Iris pigment epithelial cell (primary cell): Measurements from ENCODE around the gene ELAPOR2.
"Not testable (repeated sequence)": the region's sequence is repeated elsewhere in the genome, so short reads cannot be mapped to it uniquely, and the experiment has no call there.

Experiments
- DNase-seq: peaks from one replicate; pipeline ENCODE4 v3.0.0-alpha.2; 2011; ENCODE audit warnings: low read depth

Gene ELAPOR2, protein sequence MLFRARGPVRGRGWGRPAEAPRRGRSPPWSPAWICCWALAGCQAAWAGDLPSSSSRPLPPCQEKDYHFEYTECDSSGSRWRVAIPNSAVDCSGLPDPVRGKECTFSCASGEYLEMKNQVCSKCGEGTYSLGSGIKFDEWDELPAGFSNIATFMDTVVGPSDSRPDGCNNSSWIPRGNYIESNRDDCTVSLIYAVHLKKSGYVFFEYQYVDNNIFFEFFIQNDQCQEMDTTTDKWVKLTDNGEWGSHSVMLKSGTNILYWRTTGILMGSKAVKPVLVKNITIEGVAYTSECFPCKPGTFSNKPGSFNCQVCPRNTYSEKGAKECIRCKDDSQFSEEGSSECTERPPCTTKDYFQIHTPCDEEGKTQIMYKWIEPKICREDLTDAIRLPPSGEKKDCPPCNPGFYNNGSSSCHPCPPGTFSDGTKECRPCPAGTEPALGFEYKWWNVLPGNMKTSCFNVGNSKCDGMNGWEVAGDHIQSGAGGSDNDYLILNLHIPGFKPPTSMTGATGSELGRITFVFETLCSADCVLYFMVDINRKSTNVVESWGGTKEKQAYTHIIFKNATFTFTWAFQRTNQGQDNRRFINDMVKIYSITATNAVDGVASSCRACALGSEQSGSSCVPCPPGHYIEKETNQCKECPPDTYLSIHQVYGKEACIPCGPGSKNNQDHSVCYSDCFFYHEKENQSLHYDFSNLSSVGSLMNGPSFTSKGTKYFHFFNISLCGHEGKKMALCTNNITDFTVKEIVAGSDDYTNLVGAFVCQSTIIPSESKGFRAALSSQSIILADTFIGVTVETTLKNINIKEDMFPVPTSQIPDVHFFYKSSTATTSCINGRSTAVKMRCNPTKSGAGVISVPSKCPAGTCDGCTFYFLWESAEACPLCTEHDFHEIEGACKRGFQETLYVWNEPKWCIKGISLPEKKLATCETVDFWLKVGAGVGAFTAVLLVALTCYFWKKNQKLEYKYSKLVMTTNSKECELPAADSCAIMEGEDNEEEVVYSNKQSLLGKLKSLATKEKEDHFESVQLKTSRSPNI

DNA sequence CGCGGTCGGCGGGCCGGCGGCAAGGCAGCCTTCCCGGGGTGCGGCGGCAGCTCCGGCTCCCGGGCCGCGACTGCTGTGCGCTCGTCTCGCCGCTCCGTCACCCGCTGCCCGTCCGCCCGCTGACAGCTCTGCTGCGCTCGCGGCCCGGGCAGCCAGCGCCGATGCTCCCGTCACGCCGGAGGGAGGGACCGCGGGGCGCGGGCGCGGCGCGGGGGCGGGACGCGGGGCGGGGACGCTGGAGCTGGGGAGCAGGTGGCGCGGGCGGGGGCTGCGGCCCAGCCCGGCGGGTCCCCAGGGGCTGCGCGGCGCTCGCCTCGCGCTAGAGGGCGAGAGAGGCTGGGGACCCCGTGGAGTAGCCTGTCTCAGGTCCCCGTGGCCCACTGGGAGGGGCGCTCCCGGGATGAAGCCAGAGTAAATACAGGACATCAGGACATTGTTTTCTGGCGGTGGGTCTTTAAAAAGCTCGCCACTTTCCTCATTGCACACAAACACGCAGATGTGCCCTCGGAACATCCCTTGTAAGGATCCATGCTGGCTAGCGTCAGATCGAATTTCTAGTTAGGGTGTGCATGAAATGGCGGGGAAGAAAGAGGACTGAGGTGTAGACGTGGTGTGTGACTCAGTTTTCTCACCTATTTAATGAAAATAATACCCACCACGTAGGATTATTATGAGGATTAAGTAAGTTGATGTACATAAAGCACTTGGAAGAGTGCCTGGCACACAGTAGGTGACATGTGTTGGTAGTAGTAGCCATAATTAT, at the start of gene ELAPOR2:
ELAPOR2 (minus strand) TSS at position 130 of the 763 bp plus-strand sequence. CDS start 141 bp downstream, outside the sequence.
- peak; percentile 17 for DNase-seq

DNA sequence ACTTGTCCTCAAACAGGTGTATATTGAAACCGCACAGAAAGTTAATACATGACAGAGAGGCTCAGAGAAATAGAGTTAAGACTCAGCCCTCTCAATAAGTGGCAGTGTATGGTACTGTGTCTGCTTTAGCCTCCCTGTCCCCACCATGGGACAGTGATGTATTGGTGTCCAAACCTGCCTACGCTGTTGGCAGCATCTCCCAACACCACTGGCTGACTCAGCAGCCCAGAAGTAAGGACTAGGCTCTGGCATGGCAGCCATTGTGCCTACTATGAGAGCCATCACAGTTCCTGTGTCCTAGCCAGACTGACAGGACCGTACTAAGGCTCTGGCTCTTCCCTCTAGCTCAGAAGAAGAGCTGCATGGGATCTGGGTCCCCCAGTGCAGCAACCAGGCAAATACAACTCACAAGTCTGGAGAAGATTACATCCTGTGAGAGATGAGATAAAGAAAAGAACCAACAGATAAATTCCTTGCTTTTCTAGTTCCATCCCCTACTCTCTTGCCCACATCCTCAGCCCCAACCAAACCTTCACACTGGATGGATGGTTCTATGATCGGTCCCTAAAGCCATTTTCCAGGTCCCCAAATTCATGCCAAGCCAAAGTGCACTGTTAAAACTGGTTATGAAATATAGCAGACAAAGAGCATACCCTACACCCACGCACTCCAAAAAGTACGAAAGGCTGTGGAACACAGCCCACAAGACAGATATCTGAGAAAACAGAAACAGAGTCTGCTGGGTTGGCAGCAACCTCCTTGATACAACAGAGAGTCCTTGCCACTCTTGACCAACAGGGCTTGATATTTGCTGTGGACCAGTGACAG, 48.7 kb upstream of the ELAPOR2 start:
- no peak for DNase-seq

DNA sequence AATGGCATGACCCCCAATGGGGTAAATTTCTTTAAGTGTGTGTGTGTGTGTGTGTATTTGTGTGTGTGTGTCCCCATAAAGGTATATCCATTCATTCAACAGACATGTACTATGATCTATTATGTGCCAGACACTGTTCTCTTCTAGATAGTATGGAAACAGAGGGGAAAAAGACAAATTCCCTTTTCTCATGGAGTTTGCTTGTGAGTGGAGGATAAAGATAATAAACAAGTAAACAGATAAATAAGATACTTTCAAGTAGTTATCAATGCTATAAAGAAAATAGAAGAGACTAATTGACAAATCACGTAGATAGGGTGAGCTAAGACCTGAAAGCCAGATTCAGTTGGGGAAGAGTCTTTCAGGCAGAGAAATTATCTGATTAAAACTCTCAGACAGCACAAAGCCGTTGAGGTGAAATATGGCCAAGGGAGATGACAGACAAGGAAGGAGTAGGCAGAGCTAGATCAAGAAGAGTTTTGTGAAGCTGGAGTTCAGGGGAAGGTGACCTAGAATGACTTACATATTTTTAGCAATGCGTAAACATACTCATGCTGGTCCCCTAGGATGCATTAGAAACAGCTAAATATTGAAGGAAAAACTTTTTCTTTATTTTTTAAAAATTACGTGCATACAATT, 47.6 kb upstream of the ELAPOR2 start:
- DNase-seq, result no peak

DNA sequence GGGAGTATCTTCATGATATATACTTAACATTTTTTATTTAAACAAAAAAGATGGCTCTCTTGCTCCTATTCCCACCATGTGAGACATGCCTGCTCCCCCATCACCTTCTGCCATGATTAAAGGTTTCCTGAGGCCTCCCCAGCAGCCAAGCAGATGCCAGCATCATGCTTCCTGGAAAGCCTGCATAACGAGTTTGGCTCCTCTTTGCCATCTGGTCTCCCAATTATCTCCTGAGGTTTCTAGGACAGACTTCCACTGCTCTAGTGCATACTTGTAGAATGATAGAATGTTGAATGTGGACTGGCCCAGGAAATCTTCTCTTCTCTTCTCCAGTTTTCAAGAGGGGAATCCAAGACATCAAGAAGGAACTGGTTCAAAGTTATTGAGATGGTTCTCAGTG, 45.9 kb upstream of the ELAPOR2 start:
- no peak for DNase-seq

DNA sequence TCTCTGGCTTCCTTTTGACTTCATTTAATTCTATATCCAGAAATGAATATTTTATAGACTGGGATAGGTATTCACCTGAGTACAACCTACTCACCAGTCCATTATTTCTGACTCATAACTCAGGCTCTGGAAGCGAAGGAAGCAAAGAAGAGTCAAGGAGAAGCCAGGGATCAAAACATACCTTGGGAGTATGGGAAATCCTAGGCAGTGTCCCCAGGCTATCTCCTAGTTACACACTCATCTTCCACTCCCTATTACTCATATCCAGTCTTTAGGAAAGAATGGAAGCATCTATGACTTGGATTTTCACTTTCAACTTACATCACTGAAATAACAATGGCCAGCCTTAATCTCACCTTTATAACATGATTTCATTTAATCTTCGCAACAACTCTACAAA, 40.9 kb upstream of the ELAPOR2 start:
- DNase-seq, result no peak

DNA sequence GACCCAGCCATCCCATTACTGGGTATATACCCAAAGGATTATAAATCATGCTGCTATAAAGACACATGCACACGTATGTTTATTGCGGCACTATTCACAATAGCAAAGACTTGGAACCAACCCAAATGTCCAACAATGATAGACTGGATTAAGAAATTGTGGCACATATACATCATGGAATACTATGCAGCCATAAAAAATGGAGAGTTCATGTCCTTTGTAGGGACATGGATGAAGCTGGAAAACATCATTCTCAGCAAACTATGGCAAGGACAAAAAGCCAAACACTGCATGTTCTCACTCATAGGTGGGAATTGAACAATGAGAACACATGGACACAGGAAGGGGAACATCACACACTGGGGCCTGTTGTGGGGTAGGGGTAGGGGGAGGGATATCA, 37.9 kb upstream of the ELAPOR2 start:
- DNase-seq, result not testable (repeated sequence)

DNA sequence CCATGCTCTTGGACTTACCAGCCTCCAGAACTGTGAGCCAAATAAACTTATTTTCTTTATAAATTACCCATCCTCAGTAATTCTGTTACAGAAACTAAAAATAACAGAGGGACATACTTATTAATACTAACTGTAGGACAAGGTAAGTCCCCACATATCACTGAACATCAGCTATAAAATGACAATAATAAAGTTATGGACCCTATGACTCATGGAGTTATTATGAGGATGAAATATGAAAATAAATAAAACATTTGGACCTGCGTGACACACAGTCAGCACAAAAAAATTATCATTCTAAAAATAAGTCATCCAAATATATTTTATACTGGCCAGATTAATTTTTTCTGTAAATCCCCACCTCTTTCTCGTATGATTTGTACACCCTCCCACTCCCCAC, 34.9 kb upstream of the ELAPOR2 start:
- no peak for DNase-seq

DNA sequence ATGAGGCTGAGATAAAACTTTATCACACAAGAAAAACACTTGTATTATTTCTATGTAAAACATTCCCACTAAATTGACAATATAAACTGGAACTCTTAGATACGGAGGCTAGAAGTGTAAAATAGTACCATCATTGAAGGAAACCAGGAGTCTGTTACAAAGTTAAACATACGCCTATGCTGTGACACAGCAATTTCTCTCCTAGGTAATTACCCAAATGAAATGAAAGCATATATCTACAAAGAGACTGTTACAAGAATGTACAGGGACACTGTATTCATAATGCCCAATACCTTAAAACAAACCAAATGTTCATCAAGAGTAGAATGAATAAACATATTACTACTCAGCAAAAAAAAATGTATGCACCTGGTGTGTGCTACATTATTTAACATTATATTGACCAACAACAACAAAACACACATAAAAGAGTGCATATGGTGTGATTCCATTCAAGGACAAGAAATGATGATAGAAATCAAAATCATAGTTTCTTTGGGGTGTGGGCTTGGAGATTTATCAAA, 33.2 kb upstream of the ELAPOR2 start:
- no peak for DNase-seq

DNA sequence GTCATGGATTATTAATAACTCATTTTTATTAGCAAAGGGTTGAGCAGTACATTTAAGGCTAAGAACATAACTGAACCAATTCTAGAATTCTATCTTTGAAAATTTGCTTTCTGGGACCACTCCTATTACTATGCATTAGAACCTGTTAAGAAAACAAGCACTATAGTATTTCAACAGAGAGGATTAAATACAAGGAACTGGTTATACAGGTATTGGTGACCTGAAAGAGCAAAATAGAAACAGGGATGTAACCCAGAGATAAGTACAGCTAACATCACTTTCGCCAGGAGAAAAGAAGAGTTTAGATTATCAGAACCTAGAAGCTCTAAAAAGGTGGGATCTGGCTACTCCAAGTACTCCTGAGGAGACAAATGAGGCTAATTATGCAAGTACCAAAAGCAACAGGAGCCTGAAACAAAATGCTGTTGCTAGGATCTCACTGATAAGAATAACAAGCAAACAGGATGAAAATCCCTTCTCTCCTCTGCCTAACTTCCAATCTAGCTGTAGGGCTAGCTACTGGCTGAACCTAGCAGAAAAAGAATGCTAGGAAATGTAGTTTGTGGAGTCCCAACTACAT, 32.1 kb upstream of the ELAPOR2 start:
- no peak for DNase-seq

DNA sequence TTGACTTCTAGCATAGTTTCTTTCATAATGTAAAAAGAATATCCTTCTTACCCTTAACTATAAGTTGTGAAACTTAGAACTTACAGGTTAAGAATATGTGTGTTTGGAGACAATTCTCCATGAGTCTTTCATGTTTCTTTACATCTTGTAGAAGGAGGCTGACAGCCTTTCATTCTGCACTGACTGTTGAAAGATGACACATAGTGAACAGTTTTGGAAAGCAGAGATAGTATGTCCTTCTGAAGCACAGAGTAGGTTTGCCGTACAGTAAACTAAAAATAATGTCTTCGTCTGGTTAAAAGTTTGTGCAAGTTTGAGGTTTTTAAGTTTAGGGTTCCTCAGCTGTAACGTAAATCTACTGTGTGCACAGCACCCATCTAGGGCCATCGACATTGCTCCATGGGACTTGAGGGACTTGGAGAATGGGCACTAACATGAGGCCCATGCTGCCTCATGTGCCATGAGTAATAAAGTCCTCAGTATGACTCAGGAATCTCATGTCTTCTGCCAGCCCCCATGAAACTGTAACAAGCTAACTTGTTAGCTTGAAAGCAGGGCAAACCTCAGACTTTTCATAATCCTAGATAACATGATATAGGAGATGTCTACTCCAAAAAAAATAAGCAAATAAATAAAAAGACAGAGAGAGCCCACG, 24.5 kb upstream of the ELAPOR2 start:
- DNase-seq, result peak; percentile 7

DNA sequence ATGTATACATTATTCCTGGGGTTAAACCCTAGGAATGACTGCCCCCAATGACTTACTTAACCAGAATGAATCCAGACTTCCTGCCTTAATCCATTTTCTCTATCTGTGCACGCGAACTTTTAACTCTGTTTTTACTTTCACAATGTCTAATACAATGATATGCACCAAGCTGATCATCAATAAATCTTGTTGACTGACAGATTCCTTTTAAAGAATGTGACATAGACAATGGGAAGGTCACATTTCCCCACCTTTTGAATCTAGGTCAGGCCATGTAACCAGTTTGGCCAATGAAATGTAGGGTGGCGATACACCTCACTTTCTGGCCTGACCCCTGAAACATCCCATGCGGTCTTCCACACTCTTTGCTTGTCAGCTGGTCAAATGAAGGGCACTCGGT, 23.2 kb upstream of the ELAPOR2 start:
- DNase-seq, result no peak

DNA sequence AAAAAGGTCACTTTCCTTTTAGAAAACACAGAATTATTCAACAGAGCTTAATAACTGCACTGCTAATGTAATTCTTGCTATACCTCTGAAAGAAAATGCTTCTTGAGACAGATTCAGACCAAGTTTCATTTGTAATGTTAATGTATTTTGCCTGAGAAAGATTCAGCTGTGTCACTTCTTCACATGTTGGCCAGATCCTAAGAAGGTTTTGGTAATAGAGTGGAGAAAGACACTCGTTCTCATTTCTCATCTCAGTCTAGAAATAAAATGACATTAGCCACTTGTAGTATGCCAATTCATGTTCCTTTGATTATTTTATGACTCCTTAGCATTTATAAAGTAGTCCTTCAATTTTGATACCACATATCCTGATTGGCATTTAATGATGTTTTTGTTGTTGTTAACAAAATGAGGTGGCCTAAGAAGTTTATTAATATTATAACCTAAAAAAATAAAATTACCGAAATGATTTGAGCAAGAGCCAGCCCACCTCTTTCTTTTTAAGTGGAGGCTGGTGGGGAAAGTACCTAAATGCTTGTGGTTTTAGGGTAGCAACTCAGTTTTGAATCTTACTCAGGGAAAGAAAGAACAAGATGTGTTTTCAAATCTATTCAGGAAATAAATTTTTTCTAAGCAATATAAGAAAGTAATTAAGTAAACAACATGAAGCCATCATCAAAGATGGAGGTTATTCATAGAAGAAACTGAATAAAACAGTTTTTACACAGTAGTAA, 16.4 kb upstream of the ELAPOR2 start:
- DNase-seq, result no peak

DNA sequence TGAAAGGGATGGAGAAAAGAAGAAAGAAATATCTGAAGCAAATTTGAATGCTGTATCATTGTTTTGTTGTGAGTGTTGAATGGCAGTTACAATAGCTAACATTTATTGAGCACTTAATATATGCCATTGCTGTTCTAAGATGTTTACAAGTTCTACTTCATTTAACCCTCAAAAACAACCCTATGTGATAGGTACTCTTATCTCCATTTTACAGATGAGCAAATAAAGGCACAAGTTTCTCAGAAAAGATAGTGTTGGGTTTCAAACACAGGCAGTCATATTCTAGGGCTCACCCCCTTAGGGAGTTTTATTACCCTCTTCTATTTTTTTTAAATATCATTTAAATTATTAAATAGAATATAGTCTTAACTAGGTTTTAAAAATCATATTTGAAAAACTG, 8.3 kb upstream of the ELAPOR2 start:
- DNase-seq, result no peak

DNA sequence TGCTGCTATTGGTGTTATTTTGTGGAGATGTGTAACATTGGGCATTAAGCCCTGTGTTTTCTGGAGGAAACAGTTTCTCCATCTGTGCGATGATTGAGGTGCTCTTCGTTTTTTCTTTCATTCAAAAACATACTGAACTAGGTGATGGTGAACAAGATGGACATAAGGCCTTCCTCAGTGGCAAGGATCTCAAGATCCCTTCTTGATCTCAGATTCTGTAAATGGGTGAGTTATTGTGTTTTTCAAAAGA, 759 bp upstream of the ELAPOR2 start:
- DNase-seq, result no peak

DNA sequence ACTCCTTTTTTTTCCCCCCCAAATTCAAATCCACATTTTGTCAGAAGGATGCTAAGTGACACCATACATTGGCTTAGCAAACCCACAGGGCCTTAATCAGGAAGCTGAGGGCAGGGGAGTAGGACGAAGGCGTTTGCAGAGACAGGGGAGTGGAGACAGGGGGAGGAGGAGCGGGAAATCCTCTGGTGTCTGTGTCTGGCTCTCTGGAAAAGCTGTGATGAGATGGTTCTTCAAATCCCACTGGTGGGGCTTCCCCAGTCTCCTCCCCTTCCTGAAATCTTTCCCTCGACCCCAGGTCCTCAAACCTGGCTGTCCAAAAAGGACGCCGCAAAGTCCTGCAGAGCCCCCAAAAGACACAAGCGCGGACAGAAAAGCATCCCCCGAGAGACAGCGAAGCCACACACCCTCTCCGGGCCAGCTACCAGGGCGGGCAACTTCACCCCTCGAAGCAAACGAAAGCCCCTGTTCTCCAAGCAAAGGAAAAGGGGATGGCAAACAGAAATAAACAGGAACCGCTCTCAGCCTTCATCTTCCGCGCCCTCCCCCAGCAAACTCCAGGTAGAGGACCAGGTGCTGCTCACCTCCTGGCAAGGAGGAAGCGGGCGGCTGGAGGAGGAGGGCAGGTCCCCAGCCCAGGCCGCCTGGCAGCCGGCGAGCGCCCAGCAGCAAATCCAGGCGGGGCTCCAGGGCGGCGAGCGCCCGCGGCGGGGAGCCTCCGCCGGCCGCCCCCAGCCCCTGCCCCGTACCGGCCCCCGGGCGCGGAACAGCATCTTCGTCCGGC, 520 bp downstream of the ELAPOR2 start:
- peak; percentile 1 for DNase-seq

DNA sequence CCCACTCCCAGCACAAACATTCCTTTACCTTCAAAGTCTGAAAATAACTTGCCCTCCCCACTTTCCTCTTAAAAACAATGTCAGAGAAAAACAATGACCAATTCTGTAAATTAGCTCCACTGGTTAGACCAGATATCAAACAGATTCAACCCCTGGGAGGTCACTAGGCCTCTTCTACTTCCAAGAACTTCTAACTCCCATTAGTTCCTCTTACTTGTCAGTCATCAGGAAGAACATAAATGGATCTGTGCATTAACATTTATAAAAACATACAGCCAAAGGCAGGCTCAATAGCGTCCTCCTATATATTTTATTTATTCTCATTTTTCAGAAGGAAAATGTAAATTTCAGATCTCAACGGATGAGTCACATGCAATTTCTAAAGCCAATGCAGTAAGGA, 2.2 kb downstream of the ELAPOR2 start:
- DNase-seq, result no peak

DNA sequence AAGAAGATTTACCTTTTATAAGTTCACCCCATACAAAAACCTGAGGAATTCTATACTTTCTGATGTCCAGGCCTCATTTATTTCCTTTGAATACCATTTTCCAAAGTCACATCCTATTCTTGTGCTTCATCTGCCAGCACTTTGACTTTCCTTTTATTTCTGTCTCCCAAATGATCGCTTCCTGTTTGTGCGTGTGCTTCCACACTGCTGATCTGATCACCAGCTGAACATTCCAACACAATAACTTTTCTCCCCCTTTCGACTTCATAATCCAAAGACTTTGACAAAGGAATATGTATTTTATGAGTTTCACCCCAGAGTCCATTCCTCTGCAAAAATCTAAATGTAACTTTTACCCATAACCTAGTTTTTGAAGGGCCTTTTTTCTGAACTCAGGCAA, 3.1 kb downstream of the ELAPOR2 start:
- no peak for DNase-seq

DNA sequence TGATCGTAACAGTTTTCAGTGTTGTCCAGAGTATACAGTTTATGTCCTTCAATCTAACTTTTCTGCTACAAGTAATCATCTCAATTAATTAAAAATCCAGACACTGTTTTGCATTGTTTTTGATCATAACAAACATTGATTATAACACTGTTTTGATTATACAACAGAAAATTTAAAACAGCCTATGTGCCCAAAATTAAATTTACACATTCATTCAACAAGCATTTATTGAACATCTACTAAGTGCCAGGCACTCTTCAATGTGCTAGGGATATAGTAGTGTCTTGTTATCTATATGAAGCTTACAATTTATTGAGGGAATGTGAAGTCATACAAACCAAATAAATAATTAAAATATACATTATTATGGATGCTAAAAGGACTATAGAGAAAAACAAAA, 10.6 kb downstream of the ELAPOR2 start:
- DNase-seq, result no peak
